ENCODE data around the gene TNS3. TPM values are rescaled to one million over a fixed set of nuclear protein-coding genes. Genes with fewer than 3 reads are reported as not detected.
A peak's percentile ranks its signal among the peaks of the same experiment; 100 is the strongest.

Gene TNS3
- total and polyA plus RNA-seq, 2 of the 13 experiments (the other 11 are each of a cell fraction or from before 2014, with no cell fraction given): 52.9 to 55.7 TPM

GRCh38 chr7:47571331-47572093 lies 10.4 kb downstream of the TNS3 start (continued):
- TF ChIP-seq DZIP1 (CRISPR knock-in tag; IDR thresholded peaks at IDR 0.05): no peak
- TF ChIP-seq CENPX (CRISPR knock-in tag; IDR thresholded peaks at IDR 0.05): no peak
- no peak for TF ChIP-seq ZNF180 (CRISPR knock-in tag; IDR thresholded peaks at IDR 0.05; ENCODE audit: borderline replicate concordance, low read depth)
- peak; percentile 60 for TF ChIP-seq SALL1 (CRISPR knock-in tag; IDR thresholded peaks at IDR 0.05)
- peak; percentile 50; the same call in 1 of the 2 replicates for TF ChIP-seq NR2C2 (CRISPR knock-in tag; IDR thresholded peaks at IDR 0.05; ENCODE audit: borderline replicate concordance)
- no peak for TF ChIP-seq MBNL3 (CRISPR knock-in tag; conservative IDR thresholded peaks at IDR 0.05)
- 0 out of 2 replicates have a peak, but pooled peaks have one; percentile 64 for TF ChIP-seq DNMT1 (CRISPR knock-in tag; IDR thresholded peaks at IDR 0.05)
- no peak; the same call in 1 of the 2 replicates for TF ChIP-seq NRL (CRISPR knock-in tag; IDR thresholded peaks at IDR 0.05; ENCODE audit: borderline replicate concordance)
- no peak for TF ChIP-seq ZHX2 (IDR thresholded peaks at IDR 0.05; ENCODE audit: low read depth)
- no peak for TF ChIP-seq ZHX2 (CRISPR knock-in tag; IDR thresholded peaks at IDR 0.05; ENCODE audit: borderline replicate concordance)
- TF ChIP-seq ZNF720 (CRISPR knock-in tag; IDR thresholded peaks at IDR 0.05): no peak
- TF ChIP-seq SRY (CRISPR knock-in tag; IDR thresholded peaks at IDR 0.05): 0 out of 2 replicates have a peak, but pooled peaks have one; percentile 79
- TF ChIP-seq ZFP41 (CRISPR knock-in tag; IDR thresholded peaks at IDR 0.05; ENCODE audit: borderline replicate concordance): no peak
- 0 out of 2 replicates have a peak, but pooled peaks have one; percentile 3 for TF ChIP-seq HNF4G (IDR thresholded peaks at IDR 0.05; ENCODE audit: borderline replicate concordance, low read depth, low read length)
- TF ChIP-seq HNF4G (CRISPR knock-in tag; IDR thresholded peaks at IDR 0.05; ENCODE audit: borderline replicate concordance, low read depth): no peak; the same call in 1 of the 2 replicates

All from HepG2 (cell line).